Peyer's patch (tissue), 4 donors: Measurements from ENCODE around the gene CCDC88C.

Source experiments
- CTCF ChIP-seq, 6 experiments: fragments of 450-650 bp in 4 of 6; fragments of 200-600 bp in 2 of 6; sonication (generic) in 1 of 6; IDR thresholded peaks; one replicate each; pipeline ENCODE4 v1.5.1; 2017 to 2019; ENCODE audit warnings: antibody characterized with exemption in 6 of 6, mild to moderate bottlenecking in 3 of 6, moderate library complexity in 1 of 6
- POLR2A ChIP-seq, 2 donors: fragments of 450-650 bp; IDR thresholded peaks; one replicate each; pipeline ENCODE4 v1.5.1; 2017; ENCODE audit warnings: antibody characterized with exemption in 2 of 2, mild to moderate bottlenecking in 2 of 2, moderate library complexity in 2 of 2

- no peak for TF ChIP-seq POLR2A (IDR thresholded peaks at IDR 0.05)
- TF ChIP-seq CTCF (IDR thresholded peaks at IDR 0.05), result no peak
Observed at GRCh38 chr14:91252871-91253794, 164.5 kb downstream of the CCDC88C start.
